GM19468 (cell line): ENCODE results near the gene PODN.

Experiments
- ATAC-seq: cut with Tn5 transposase; IDR thresholded peaks from one replicate; pipeline ENCODE4 v1.9.1; 2021; ENCODE audit warnings: mild to moderate bottlenecking, moderate library complexity, moderate number of reproducible peaks; ENCODE audit not compliant: unreplicated experiment; ENCODE audit errors: extremely low read depth

The PODN gene

GRCh38 chr1:53126495-53126894 lies 64.5 kb downstream of the PODN start:
- ATAC-seq = no peak

GRCh38 chr1:53127546-53127945 lies 65.5 kb downstream of the PODN start:
- no peak for ATAC-seq

- ATAC-seq = no peak
These were observed 66.4 kb downstream of the PODN start for GRCh38 chr1:53128401-53128800.

- no peak for ATAC-seq
These were observed 68.0 kb downstream of the PODN start for GRCh38 chr1:53129891-53130597.

GRCh38 chr1:53130598-53130877 lies 68.5 kb downstream of the PODN start:
- ATAC-seq = no peak

- no peak for ATAC-seq
These were observed 69.0 kb downstream of the PODN start for GRCh38 chr1:53130878-53131589.

- no peak for ATAC-seq
These were observed 69.6 kb downstream of the PODN start for GRCh38 chr1:53131590-53131938.

GRCh38 chr1:53132176-53132575 lies 70.2 kb downstream of the PODN start:
- no peak for ATAC-seq

GRCh38 chr1:53133261-53134041 lies 71.4 kb downstream of the PODN start:
- ATAC-seq = no peak

- no peak for ATAC-seq
These were observed 72.1 kb downstream of the PODN start for GRCh38 chr1:53134042-53134485.
